Kidney epithelial cell (primary cell): Measurements from ENCODE around the gene HHAT. TPM values are rescaled to one million over a fixed set of nuclear protein-coding genes. Genes with fewer than 3 reads are reported as not detected.
A peak's percentile ranks its signal among the peaks of the same experiment; 100 is the strongest.

Source experiments
- DNase-seq: peaks from one replicate; pipeline ENCODE4 v3.0.0-alpha.2; 2010; ENCODE audit warnings: low read depth
- H3K27me3 ChIP-seq: 2 replicates; pipeline ENCODE4 v1.6.0; 2011; ENCODE audit warnings: low read length; ENCODE audit not compliant: control insufficient read depth, insufficient read depth
- H3K36me3 ChIP-seq: 2 replicates; pipeline ENCODE4 v1.5.1; 2011; ENCODE audit warnings: low read length; ENCODE audit not compliant: control insufficient read depth, insufficient read depth
- H3K4me3 ChIP-seq: 2 replicates; pipeline ENCODE4 v1.5.1; 2011; ENCODE audit warnings: low read depth, mild to moderate bottlenecking, control low read depth, low read length
- CTCF ChIP-seq: IDR thresholded peaks from 2 replicates; pipeline ENCODE4 v1.5.1; 2011; ENCODE audit warnings: mild to moderate bottlenecking, moderate library complexity, low read length, control low read depth, inconsistent platforms; ENCODE audit not compliant: insufficient read depth, poor library complexity, severe bottlenecking
- total RNA-seq: library from RNA; depleted of rRNA; stranded (reverse); fragments of >200 nt; gene quantifications from 2 replicates; pipeline ENCODE4 v1.2.3, GENCODE V29; 2015

The HHAT gene
- total RNA-seq, 1 donor from 2014 or later = 15.0 TPM

GRCh38 chr1:210516092-210516656, 187.5 kb downstream of the HHAT start:
- TF ChIP-seq CTCF = no peak
- Histone ChIP-seq H3K36me3 (no peaks in the 10 kb centered on the region), H3K4me3 (no peak overlapping the region), H3K27me3 (no peaks in the 10 kb centered on the region)
- DNase-seq = no peak

- no peak overlapping the region for H3K4me3 ChIP-seq
- no peak for DNase-seq
- TF ChIP-seq CTCF = no peak
- no peaks in the 10 kb centered on the region for H3K27me3 ChIP-seq
- no peaks in the 10 kb centered on the region for H3K36me3 ChIP-seq
These were observed 188.2 kb downstream of the HHAT start for GRCh38 chr1:210516697-210517459.

GRCh38 chr1:210523830-210524229, 195.1 kb downstream of the HHAT start:
- no peaks in the 10 kb centered on the region for H3K36me3 ChIP-seq
- no peak overlapping the region for H3K4me3 ChIP-seq
- H3K27me3 ChIP-seq = no peaks in the 10 kb centered on the region
- no peak for DNase-seq
- TF ChIP-seq CTCF = no peak

- H3K36me3 ChIP-seq = no peaks in the 10 kb centered on the region
- H3K4me3 ChIP-seq = no peak overlapping the region
- DNase-seq = no peak
- no peak for TF ChIP-seq CTCF
- no peaks in the 10 kb centered on the region for H3K27me3 ChIP-seq
These were observed 197.2 kb downstream of the HHAT start for GRCh38 chr1:210525716-210526454.

GRCh38 chr1:210527091-210527490, 198.4 kb downstream of the HHAT start:
- no peak for TF ChIP-seq CTCF
- Histone ChIP-seq H3K4me3 (no peak overlapping the region), H3K36me3 (no peaks in the 10 kb centered on the region), H3K27me3 (no peaks in the 10 kb centered on the region)
- peak; percentile 14 for DNase-seq
